ENCODE results near the gene MYO1G.

DNA sequence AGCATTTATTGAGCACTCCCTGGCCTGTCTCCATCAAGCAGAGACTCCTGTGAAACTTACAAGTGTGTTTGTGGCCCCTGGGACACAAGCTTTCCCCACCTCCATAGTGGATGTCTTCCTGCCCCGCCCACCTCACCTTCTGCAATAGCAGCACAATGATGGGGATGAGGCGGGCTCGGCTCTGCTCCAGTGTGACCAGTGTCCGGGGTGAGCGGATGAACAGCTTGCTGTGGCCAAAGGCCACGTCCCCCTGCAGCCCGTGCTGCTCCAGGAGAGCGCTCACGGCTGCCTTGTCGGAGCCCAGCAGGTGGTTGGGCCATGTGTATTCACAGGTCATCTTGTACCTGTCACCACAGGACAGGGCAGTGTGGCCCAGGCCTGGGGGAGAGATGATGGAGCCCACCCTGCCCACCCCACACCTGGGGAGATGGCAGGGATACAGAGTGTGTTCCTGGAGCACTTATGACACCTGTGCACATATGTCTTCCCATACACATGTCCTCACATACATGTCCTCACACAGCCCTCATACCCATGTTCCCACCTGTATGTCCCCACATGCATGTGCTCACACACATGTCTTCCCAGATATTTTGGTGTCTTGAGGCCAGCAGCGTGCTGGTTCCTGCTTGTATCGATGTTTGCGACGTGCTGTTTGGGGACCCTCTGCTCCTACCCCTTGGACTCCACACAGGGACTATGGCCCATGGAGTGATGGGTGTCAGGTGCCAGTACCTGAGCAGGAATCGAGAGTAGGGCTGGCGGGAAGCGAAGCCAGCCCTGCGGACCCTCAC, 12.7 kb downstream of the MYO1G start:
- TF ChIP-seq, protein P1, sequence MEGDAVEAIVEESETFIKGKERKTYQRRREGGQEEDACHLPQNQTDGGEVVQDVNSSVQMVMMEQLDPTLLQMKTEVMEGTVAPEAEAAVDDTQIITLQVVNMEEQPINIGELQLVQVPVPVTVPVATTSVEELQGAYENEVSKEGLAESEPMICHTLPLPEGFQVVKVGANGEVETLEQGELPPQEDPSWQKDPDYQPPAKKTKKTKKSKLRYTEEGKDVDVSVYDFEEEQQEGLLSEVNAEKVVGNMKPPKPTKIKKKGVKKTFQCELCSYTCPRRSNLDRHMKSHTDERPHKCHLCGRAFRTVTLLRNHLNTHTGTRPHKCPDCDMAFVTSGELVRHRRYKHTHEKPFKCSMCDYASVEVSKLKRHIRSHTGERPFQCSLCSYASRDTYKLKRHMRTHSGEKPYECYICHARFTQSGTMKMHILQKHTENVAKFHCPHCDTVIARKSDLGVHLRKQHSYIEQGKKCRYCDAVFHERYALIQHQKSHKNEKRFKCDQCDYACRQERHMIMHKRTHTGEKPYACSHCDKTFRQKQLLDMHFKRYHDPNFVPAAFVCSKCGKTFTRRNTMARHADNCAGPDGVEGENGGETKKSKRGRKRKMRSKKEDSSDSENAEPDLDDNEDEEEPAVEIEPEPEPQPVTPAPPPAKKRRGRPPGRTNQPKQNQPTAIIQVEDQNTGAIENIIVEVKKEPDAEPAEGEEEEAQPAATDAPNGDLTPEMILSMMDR (IDR thresholded peaks at IDR 0.05; ENCODE audit: poor library complexity) = no peak
- TF ChIP-seq EZH2phosphoT487 (IDR thresholded peaks at IDR 0.05; ENCODE audit: low read depth, severe bottlenecking, unreplicated experiment) = no peak

All from hepatocyte (in vitro differentiated cells).